Measurements from ENCODE around the gene RSPO3. TPM values are rescaled to one million over a fixed set of nuclear protein-coding genes. Genes with fewer than 3 reads are reported as not detected.

The RSPO3 gene
- total RNA-seq, 1 donor from 2014 or later = 14.0 TPM

DNA sequence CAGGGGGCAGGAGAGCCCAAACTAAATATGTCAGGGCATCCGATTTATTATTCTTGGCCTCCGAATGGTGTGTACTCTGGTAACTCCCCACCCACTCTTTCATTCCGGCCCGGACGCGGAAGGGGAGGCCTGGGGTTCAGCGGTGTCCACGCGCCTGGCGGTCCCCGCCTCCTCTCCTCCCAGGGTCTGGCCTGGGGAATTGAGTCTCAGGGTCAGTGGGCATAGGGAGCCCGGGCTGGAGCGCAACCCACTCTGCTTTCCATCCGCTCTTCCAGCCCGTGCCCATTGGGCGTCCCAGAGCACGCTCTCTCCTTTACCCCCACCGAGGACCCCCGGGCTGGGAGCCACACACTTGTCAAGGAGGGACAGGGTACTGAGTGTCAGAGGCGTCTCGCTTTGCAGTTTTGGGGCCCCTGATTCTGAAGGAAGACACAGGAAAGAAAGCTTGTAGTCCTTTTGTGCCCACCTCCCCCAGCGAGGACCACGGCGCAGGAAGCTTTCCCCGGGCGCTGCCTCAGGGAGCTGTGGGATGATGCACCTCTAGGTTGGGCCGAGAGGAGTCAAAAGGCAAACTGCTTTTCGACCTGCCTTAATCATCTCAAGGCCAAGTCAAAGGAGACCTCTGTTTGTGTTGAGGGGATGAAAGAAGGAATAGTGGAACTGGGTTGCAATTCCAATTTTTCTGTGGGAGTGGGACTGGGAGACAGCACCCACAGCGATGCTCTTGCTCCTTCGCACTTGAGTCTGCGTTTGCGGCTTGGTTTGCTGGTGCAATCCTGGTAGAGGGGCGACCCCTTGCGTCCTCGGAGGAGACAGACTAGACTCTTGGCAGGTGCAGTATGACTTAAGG is 2.5 kb downstream of the RSPO3 start:
- Histone ChIP-seq H3K36me3 (no peaks in the 10 kb centered on the region), H3K4me1 (peaks cover 32% of the 10 kb centered on the region), H3K27ac (no peak overlapping the region), H3K27me3 (no peaks in the 10 kb centered on the region), H3K4me3 (peak overlapping the region; percentile 42 to 70), H3K9me3 (no peaks in the 10 kb centered on the region)
- TF ChIP-seq, protein P1, sequence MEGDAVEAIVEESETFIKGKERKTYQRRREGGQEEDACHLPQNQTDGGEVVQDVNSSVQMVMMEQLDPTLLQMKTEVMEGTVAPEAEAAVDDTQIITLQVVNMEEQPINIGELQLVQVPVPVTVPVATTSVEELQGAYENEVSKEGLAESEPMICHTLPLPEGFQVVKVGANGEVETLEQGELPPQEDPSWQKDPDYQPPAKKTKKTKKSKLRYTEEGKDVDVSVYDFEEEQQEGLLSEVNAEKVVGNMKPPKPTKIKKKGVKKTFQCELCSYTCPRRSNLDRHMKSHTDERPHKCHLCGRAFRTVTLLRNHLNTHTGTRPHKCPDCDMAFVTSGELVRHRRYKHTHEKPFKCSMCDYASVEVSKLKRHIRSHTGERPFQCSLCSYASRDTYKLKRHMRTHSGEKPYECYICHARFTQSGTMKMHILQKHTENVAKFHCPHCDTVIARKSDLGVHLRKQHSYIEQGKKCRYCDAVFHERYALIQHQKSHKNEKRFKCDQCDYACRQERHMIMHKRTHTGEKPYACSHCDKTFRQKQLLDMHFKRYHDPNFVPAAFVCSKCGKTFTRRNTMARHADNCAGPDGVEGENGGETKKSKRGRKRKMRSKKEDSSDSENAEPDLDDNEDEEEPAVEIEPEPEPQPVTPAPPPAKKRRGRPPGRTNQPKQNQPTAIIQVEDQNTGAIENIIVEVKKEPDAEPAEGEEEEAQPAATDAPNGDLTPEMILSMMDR (IDR thresholded peaks at IDR 0.05) = peak in 2 of 3 experiments; percentile 10 to 58
- TF ChIP-seq POLR2A (IDR thresholded peaks at IDR 0.05) = no peak
- DNase-seq (ENCODE audit: extremely low spot score in 2 of 2) = peak in 1 of 2 donors; percentile 96
- intact Hi-C loops (cut with DNase I) = loop anchor here (10.0 kb wide), 1 partner anchor 144 kb away; the partner anchor contains the start of gene RNF146

DNA sequence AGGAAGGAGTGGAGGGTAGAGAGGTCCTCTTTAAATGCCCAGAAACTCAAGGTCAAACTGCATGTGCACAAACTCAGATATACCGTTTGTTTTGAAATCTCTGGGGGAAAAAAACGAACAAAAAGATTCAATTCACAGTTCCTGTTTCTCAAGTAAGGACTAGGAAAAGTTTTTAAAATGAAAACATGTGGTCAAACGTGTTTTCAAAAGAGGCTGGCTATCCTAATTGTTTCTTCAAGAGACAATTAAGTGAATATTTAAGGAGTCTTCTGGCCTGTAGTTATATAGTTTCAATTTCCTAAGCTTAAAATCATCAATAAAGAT is 3.1 kb downstream of the RSPO3 start:
- no peak overlapping the region for H3K27ac ChIP-seq
- DNase-seq (ENCODE audit: extremely low spot score in 2 of 2) = no peak
- H3K4me1 ChIP-seq = peaks cover 32% of the 10 kb centered on the region
- TF ChIP-seq, protein P1 (IDR thresholded peaks at IDR 0.05) = no peak
- TF ChIP-seq POLR2A (IDR thresholded peaks at IDR 0.05) (no peak), POLR2AphosphoS5 (IDR thresholded peaks at IDR 0.05; ENCODE audit: insufficient read depth in 1 of 2, low read depth in 1 of 2) (no peak)
- H3K27me3 ChIP-seq = no peaks in the 10 kb centered on the region
- peak overlapping the region in 1 of 2 donors; percentile 42 for H3K4me3 ChIP-seq
- H3K36me3 ChIP-seq = no peaks in the 10 kb centered on the region
- intact Hi-C loops (cut with DNase I) = loop anchor here (10.0 kb wide), 1 partner anchor 143 kb away; the partner anchor contains the start of gene RNF146
- no peaks in the 10 kb centered on the region for H3K9me3 ChIP-seq

DNA sequence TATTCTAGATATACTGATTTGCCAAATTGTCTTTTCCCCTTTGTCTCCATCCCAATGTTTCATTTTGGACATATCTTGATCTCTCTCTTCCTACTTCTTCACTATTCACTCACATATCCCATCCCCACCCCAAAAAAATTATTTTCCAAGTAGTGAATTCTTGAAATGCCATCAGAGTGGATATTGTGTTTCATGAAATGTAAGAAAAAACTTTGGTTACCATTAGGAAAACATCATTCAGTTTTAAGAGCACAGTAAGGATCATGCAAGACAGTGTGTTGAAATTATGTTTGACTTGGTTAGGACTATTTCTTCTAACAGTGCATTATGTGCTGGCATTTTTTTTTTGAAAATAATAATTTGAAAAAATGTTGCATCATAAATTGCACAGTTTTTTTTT is 5.7 kb downstream of the RSPO3 start:
- intact Hi-C loops (cut with DNase I) = loop anchor here (10.0 kb wide), 1 partner anchor 141 kb away; the partner anchor contains the start of gene RNF146
- H3K27me3 ChIP-seq = no peaks in the 10 kb centered on the region
- peaks cover 25% of the 10 kb centered on the region for H3K4me1 ChIP-seq
- no peaks in the 10 kb centered on the region for H3K36me3 ChIP-seq
- H3K4me3 ChIP-seq = no peak overlapping the region
- H3K27ac ChIP-seq = no peak overlapping the region
- TF ChIP-seq POLR2A (IDR thresholded peaks at IDR 0.05) = no peak
- TF ChIP-seq, protein P1 (IDR thresholded peaks at IDR 0.05) = no peak
- TF ChIP-seq POLR2AphosphoS5 (IDR thresholded peaks at IDR 0.05; ENCODE audit: insufficient read depth in 1 of 2, low read depth in 1 of 2) = no peak
- DNase-seq (ENCODE audit: extremely low spot score in 2 of 2) = no peak
- H3K9me3 ChIP-seq = no peaks in the 10 kb centered on the region

DNA sequence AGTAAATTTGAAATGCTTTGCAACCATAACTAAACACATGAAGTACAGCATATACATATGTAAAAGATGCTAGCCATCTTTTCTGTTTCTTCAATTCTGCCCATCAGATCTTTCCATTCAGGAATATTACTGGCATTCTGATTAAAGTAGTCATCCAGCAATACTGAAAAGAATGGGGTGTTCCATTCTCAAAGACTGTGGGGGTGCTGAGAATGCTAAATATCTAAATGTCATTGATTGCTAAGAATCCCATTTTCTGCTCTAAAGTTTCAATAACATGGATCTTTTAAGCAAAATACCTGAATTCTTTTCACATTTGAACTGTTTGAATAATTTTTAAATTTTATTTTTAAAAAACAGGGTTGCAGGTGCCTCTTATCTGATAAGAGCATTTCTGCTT is 6.2 kb downstream of the RSPO3 start:
- no peak for DNase-seq (ENCODE audit: extremely low spot score in 2 of 2)
- Histone ChIP-seq H3K27me3 (no peaks in the 10 kb centered on the region), H3K9me3 (no peaks in the 10 kb centered on the region), H3K36me3 (no peaks in the 10 kb centered on the region), H3K27ac (no peak overlapping the region), H3K4me1 (peaks cover 22% of the 10 kb centered on the region), H3K4me3 (no peak overlapping the region)
- TF ChIP-seq POLR2AphosphoS5 (IDR thresholded peaks at IDR 0.05; ENCODE audit: insufficient read depth in 1 of 2, low read depth in 1 of 2) (no peak), POLR2A (IDR thresholded peaks at IDR 0.05) (no peak)
- TF ChIP-seq, protein P1 (IDR thresholded peaks at IDR 0.05) = no peak
- intact Hi-C loops (cut with DNase I) = loop anchor here (10.0 kb wide), 1 partner anchor 140 kb away; the partner anchor contains the start of gene RNF146

DNA sequence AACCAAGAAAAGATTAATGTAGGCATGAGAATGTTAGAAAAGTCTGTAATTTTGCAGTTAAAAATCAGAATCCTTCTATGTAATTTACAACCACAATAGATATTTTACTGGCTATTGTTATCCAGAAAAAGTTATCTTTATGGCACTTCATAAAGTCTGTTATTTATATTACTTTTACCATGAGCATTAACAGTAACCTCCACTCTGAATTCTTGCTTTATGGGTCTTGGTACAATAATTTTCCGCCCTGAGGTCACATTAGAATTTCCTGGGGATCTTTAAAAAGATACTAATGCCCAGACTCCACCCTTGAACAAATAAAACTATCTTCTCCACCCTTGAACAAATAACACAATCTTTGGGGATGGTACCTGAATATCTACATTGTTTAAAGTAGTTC is 9.6 kb downstream of the RSPO3 start:
- no peaks in the 10 kb centered on the region for H3K36me3 ChIP-seq
- intact Hi-C loops (cut with DNase I) = loop anchor here (10.0 kb wide), 1 partner anchor 137 kb away; the partner anchor contains the start of gene RNF146
- no peak for TF ChIP-seq POLR2AphosphoS5 (IDR thresholded peaks at IDR 0.05; ENCODE audit: insufficient read depth in 1 of 2, low read depth in 1 of 2)
- no peak for TF ChIP-seq POLR2A (IDR thresholded peaks at IDR 0.05)
- TF ChIP-seq, protein P1 (IDR thresholded peaks at IDR 0.05) = no peak
- no peak overlapping the region for H3K27ac ChIP-seq
- no peak for DNase-seq (ENCODE audit: extremely low spot score in 2 of 2)
- H3K4me3 ChIP-seq = no peak overlapping the region
- no peaks in the 10 kb centered on the region for H3K27me3 ChIP-seq
- H3K9me3 ChIP-seq = no peaks in the 10 kb centered on the region
- peaks cover 4% of the 10 kb centered on the region for H3K4me1 ChIP-seq
